ENCODE measurements around the gene FBXO36.

FBXO36 gene

DNA sequence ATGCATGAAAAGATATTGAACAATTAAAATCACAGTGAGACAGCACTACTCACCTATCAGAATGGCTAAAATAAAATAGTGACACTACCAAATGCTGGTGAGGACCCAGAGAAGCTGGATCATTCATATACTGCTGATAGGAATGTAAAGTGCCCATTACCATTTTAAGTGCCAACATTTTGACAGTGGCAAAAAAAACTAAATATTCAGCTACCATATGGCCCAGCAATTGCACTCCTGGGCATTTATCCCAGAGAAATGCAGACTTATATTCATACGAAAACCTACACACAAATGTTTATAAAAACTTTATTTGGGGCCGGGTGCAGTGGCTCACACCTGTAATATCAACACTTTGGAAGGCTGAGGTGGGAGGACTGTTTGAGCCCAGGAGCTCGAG, 47.6 kb downstream of the FBXO36 start:
- no peak for DNase-seq (ENCODE audit: low read depth, low spot score)

DNA sequence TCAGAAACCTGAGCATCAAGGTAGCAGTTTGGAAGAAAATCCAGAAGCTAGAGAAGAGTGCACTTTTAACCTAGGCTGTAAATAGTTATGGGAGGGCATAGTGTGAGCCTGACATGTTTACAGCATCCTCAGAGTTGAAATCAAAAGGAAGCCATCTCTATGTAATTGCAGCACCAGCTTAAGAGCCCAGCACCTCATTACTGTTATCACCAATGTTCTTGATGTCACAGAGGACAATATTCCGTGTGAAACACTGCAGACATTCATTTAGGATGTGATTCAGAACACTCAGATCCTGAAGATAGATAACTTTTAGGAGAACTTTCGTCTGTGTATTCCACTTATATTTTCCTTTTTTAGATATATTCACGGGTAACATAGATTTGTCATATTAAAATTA, 48.1 kb downstream of the FBXO36 start:
- DNase-seq (ENCODE audit: low read depth, low spot score), result no peak

- no peak for DNase-seq (ENCODE audit: low read depth, low spot score)
Observed at GRCh38 chr2:229971298-229971790, 49.0 kb downstream of the FBXO36 start.

GRCh38 chr2:229974266-229974665, 52.0 kb downstream of the FBXO36 start:
- DNase-seq (ENCODE audit: low read depth, low spot score), result no peak

DNA sequence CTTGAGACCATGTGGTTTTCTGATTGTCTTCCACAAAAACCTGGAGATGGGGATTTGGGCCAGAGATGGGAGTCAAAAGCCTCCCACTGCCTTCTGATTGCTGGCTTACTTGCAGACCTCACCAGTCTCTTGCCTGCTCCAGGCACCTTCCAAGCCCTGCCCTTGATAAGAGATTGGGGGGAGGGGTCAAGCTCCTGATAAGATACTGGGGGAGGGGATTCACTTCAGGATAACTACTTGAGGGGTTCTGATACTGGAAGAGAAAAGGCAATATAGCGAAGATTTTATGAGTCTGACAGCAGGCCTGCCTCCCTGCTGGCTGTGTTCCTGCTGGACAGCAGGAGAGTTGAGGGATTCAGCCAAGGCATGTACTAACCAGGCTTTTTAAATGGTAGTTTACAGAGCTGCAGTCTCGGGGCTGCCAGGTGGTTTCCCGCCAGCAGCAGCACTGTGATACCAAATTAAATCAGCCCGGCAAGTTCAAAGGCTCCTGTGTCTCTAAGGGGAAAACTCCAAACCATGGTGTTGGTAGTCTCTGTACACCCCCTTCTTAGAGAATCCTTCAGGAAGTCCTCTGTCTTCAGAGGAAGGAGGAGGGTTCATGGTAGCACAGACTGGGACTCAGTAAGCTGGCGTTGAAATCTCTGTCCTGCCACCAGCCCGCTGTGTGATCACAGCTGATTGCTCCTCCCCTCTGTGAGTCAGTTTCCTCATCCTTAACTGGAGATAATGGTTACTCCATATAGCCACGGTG, 58.3 kb downstream of the FBXO36 start:
- DNase-seq (ENCODE audit: low read depth, low spot score), result peak; percentile 2

DNA sequence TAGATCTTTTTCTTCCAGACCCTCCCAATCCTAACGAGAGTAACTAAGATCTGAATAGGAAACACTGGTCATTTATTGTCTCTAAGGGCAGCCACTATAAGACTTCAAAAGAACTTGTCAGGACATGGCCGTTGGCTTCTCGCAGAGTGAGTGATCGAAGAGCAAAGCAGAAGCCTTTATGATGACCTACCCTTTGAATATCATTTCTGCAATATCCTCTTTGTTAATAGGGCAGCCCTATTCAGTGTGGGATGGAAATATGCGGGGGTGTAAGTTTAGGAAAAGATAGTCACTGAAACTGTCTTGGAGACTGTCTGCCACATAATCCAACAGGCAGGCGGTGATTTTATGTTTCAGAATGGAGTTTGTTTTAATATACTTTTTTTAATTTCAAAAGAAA, 70.9 kb downstream of the FBXO36 start:
- DNase-seq (ENCODE audit: low read depth, low spot score), result no peak

DNA sequence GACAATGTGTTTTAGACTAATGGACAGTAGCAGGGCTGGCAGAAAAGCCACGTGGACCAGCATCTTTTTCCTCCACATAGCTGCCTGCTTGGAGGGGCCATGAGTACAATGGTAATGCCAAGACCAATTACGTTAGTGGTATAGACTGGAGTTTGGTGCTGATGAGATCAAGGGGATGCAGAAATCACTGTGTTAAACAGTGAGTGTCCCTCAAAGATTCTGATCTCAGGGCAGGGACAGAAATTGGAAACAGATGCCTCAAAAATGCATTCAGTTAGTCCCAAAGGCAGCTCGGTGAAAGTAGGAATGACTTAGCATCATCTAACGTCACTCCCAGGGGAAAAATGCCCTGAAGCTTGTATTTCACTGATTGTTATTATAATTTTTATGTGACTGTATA, 74.0 kb downstream of the FBXO36 start:
- DNase-seq (ENCODE audit: low read depth, low spot score), result no peak

DNA sequence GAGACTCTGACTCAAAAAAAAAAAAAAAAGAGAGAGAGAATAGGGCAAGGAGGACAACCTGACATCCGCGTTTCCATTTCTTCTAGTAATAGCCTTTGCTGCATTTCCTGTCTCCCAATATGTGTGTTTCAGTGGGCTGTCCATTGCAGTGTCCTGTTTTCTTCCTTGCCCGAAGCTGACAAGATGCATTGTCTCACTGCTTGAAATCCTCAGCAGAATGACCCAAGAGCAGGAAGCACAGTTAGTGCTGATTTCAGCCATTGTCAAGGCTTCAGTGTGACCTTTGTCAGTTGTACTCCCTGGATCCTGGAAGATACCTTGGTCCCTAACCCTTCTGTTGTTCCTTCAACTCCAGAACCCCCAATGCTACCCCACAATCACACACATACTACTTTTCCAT, 75.3 kb downstream of the FBXO36 start:
- DNase-seq (ENCODE audit: low read depth, low spot score), result no peak

DNA sequence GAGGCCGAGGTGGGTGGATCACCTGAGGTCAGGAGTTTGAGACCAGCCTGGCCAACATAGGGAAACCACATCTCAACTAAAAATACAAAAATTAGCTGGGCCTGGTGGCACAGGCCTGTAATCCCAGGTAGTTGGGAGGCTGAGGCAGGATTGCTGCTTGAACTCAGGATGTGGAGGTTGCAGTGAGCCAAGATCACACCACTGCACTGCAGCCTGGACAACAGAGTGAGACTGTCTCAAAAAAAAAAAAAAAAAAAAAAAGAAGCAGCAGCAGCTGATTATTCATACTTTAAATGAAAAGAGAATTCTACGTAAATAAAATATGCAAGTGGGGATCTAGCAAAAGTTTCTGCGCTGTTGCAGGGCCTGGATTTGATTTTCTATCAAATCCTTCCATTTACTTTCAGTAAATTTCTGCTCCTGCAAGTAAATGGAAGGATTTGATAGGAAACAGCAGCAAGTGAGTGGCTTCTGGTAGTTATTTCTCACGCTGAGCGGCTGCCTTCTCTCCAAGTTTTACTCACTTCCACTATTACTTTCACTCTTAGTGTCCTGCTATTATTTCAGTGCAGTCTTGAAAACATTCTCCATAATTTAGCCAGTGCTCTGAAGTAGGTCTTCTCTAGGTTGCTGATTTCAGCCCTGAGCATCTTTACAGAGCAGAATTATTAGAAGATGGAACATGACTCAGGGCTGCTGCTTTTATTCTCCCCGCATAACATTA, 78.0 kb downstream of the FBXO36 start:
- no peak for DNase-seq (ENCODE audit: low read depth, low spot score)

DNA sequence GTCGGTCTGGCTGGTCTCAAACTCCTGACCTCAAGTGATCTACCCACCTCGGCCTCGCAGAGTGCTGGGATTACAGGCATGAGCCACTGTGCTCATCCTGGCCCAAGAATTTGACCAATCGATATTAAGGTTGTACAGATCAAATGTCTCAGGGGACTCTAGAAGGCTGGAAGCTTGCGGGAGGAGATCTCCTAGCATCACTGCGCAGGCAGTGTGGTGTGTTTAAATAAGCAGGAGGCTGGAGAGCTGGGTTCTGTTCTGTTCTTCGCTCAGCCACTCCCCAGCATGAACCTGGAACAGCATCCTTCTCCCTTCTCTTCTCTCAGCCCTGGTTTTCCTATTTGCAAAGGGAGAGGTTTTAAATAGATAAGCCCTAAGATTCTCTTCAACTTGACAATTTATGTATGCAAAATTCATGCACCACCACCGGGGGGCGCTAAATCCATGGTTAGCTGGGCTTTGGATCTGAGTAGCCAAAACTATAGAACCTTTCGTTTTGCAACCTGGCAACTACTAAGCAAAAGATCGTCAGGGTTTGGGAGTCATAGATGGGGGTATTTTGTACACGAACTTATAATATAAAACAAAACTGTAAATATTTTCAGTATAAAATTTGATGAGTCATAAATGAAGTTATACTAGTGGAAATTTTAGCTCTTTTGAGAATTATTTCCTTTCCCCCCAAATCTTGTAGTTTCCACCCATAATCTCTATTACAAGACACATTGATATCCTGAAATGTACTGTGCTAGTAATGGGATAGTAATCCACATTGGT, 85.8 kb downstream of the FBXO36 start:
- no peak for DNase-seq (ENCODE audit: low read depth, low spot score)

DNA sequence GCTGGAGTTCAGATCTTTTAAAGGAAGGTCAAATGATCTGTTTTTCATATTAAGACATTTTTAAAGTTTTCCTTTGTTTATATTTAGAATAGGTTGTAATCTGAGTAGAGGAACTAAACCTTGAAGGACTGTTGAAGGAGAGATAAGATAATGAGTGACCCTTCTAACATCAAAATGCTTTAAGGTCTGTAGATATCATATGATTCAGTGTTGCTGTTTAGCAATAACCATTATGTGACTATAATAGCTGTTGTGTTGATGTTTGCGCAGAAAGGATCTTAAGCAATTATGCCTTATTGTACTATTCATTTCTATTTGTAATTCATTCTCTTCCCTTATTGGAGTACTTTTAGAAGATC, 86.4 kb downstream of the FBXO36 start:
- DNase-seq (ENCODE audit: low read depth, low spot score), result no peak

DNA sequence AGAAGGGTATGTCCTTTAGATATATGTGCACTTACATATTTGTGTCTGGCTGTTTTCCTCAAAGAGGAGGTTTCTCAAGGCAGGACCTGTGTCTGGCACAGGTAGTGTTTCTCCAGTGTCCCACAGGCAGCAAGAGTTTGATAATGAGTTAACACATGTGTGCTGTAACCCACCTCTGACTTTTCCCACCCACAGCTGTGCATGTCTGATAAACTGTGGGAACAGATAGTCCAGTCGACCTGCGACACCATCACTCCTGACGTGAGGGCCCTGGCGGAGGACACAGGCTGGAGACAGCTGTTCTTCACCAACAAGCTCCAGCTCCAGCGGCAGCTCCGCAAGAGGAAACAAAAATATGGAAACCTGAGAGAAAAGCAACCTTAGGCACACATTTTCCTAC, 88.2 kb downstream of the FBXO36 start:
- no peak for DNase-seq (ENCODE audit: low read depth, low spot score)

- DNase-seq (ENCODE audit: low read depth, low spot score), result no peak
Observed at GRCh38 chr2:230011617-230012016, 89.3 kb downstream of the FBXO36 start.

- DNase-seq (ENCODE audit: low read depth, low spot score), result no peak
Observed at GRCh38 chr2:230012267-230012884, 90.1 kb downstream of the FBXO36 start.

GRCh38 chr2:230016844-230017243, 94.5 kb downstream of the FBXO36 start:
- no peak for DNase-seq (ENCODE audit: low read depth, low spot score)

GRCh38 chr2:230018153-230018552, 95.8 kb downstream of the FBXO36 start:
- DNase-seq (ENCODE audit: low read depth, low spot score), result no peak

DNA sequence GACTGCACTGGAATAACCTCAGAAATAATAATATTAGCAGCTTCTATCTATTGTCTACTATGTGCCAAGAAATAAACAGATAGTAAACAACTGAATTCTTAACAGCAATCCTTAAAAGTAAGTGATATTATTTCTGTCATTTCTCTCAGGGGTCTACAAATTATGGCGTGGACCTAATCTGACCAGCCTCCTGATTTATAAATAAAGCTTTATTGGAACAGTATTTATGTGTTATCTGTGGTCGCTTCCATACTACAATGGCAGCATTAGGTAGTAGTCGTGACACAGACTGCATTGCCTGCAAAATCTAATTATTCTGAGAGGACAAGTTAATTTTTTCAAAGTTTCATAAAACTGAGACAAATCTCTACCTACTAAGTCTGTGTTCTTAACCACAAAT, 97.4 kb downstream of the FBXO36 start:
- DNase-seq (ENCODE audit: low read depth, low spot score), result no peak

- no peak for DNase-seq (ENCODE audit: low read depth, low spot score)
Observed at GRCh38 chr2:230023313-230023712, 101.0 kb downstream of the FBXO36 start.

DNA sequence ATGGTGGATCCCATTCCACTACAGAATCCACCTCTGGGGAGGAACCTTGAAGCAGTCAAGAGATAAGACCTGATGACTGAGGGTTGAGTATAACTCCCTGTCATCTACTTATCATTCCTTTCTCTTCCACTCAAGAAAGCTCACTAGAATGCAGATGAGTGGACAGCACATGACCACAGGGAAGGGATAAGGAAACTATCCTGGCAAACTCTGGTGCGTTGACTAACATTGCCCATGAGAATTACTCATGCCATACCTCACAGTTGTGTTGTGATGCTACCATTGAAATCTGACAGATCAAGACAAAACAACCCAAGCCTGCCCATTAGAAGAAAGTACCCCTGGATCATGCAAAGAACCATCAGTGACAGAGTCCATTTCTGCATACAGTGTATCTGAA, 119.9 kb downstream of the FBXO36 start:
- DNase-seq (ENCODE audit: low read depth, low spot score), result no peak

DNA sequence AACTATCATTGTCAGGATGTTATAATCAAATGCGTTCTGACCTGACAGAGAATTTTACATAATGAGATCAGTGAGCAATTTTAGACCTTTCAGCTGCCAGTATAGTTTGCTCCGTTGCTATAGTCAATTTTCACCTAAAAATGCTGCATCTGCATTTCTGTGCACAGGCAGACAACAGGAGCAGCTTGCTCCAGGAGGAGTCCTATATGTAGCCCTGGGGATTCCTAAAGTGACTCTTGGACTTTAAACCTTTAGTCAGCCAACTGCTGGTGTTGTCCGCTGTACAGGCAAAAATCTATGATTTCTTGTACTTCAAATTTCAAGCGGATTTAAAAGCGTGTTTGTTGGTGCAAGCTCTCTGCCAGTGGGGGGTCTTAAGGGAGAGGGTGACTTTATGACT, 120.7 kb downstream of the FBXO36 start:
- DNase-seq (ENCODE audit: low read depth, low spot score), result no peak

DNA sequence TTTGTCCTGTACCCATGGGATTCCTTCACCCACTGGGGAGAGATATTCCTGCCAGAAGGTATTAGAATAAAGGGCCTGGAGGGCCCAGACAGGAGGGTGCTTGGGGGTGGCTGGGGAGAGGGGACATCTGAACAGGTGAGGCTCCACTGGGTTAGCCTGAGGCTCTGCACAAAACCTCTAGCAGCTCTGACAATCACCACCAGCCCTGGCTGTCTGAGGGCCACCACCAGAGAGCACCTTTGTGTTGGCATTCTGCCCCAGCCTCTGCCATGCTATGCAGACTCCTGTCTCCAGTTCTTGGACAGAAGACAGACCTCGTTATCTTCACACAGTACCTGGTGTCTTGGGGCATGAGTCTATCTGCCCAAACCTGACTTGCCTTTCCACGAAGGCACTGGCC, 121.2 kb downstream of the FBXO36 start:
- no peak for DNase-seq (ENCODE audit: low read depth, low spot score)

- no peak for DNase-seq (ENCODE audit: low read depth, low spot score)
Observed at GRCh38 chr2:230046491-230046890, 124.2 kb downstream of the FBXO36 start.
